Neural crest cell (in vitro differentiated cells): Measurements from ENCODE around the gene ADARB1. TPM values are rescaled to one million over a fixed set of nuclear protein-coding genes. Genes with fewer than 3 reads are reported as not detected.

Experiments
- DNase-seq: peaks from one replicate; pipeline ENCODE4 v3.0.0; 2021; ENCODE audit warnings: low read depth, mixed read lengths, low spot score
- H3K27ac Mint-ChIP-seq: one replicate; pipeline ENCODE4 v1.8.0; 2021; ENCODE audit warnings: mild to moderate bottlenecking, mixed read lengths; ENCODE audit not compliant: unreplicated experiment
- H3K27me3 Mint-ChIP-seq: 2 replicates; pipeline ENCODE4 v1.8.0; 2021; ENCODE audit warnings: low read depth, mild to moderate bottlenecking, mixed read lengths
- H3K36me3 Mint-ChIP-seq: 2 replicates; pipeline ENCODE4 v1.8.0; 2021; ENCODE audit warnings: low read depth, mild to moderate bottlenecking, mixed read lengths
- H3K4me1 Mint-ChIP-seq: 2 replicates; pipeline ENCODE4 v1.8.0; 2021; ENCODE audit warnings: mixed read lengths
- H3K4me3 Mint-ChIP-seq: one replicate; pipeline ENCODE4 v1.8.0; 2021; ENCODE audit warnings: mild to moderate bottlenecking, mixed read lengths
- H3K9me3 Mint-ChIP-seq: 2 replicates; pipeline ENCODE4 v1.8.0; 2021; ENCODE audit warnings: mixed read lengths
- CTCF ChIP-seq: fragments of 200-600 bp; sonication (generic); conservative IDR thresholded peaks from 2 replicates; pipeline ENCODE4 v1.5.0; 2021; ENCODE audit warnings: antibody characterized with exemption, mild to moderate bottlenecking
- total RNA-seq: library from RNA; stranded (reverse); gene quantifications from 2 replicates; pipeline ENCODE4 v1.2.1, GENCODE V29; 2021

The ADARB1 gene
- total RNA-seq, 1 donor from 2014 or later, result 21.0 TPM

- Mint-ChIP-seq H3K36me3 (peaks cover 4% of the 10 kb centered on the region), H3K27ac (no peak overlapping the region), H3K9me3 (no peaks in the 10 kb centered on the region), H3K4me1 (peaks cover 13% of the 10 kb centered on the region), H3K4me3 (no peak overlapping the region), H3K27me3 (no peaks in the 10 kb centered on the region)
- TF ChIP-seq CTCF, result no peak
- DNase-seq, result no peak
These were observed 98.0 kb downstream of the ADARB1 start for GRCh38 chr21:45172420-45172819.

DNA sequence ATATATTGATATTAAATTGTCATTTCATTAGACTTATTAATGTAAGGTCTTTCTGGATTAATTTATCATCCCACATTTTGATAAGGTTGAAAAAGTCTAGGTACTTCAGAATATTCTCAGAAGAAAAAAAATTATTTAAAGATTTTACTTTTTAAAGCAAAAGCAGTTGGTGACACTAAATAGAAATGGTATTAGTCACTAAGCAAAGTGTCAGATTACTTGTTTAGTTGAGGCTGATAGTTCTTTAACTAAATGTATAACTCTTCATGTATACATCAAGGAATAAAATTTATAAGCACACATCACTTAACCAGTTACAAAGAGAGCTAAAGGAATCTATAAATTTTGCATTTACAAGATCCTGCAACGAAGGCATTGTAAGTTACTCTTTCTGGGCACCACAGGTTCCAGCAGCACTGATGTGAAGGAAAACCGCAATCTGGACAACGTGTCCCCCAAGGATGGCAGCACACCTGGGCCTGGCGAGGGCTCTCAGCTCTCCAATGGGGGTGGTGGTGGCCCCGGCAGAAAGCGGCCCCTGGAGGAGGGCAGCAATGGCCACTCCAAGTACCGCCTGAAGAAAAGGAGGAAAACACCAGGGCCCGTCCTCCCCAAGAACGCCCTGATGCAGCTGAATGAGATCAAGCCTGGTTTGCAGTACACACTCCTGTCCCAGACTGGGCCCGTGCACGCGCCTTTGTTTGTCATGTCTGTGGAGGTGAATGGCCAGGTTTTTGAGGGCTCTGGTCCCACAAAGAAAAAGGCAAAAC is 101.1 kb downstream of the ADARB1 start:
- Mint-ChIP-seq H3K27ac (no peak overlapping the region), H3K4me1 (peaks cover 3% of the 10 kb centered on the region), H3K27me3 (no peaks in the 10 kb centered on the region), H3K4me3 (no peak overlapping the region), H3K36me3 (peaks cover 4% of the 10 kb centered on the region), H3K9me3 (no peaks in the 10 kb centered on the region)
- DNase-seq, result no peak
- no peak for TF ChIP-seq CTCF

GRCh38 chr21:45176141-45176540 is 101.8 kb downstream of the ADARB1 start:
- no peaks in the 10 kb centered on the region for H3K9me3 Mint-ChIP-seq
- no peak for TF ChIP-seq CTCF
- no peaks in the 10 kb centered on the region for H3K27me3 Mint-ChIP-seq
- peaks cover 4% of the 10 kb centered on the region for H3K36me3 Mint-ChIP-seq
- peaks cover 3% of the 10 kb centered on the region for H3K4me1 Mint-ChIP-seq
- H3K4me3 Mint-ChIP-seq, result no peak overlapping the region
- no peak overlapping the region for H3K27ac Mint-ChIP-seq
- no peak for DNase-seq

- Mint-ChIP-seq H3K36me3 (peaks cover 4% of the 10 kb centered on the region), H3K9me3 (no peaks in the 10 kb centered on the region), H3K27ac (no peak overlapping the region), H3K4me1 (peaks cover 3% of the 10 kb centered on the region), H3K4me3 (no peak overlapping the region), H3K27me3 (no peaks in the 10 kb centered on the region)
- TF ChIP-seq CTCF, result no peak
- no peak for DNase-seq
These were observed 102.7 kb downstream of the ADARB1 start for GRCh38 chr21:45177039-45177438.

- Mint-ChIP-seq H3K9me3 (no peaks in the 10 kb centered on the region), H3K27ac (no peak overlapping the region), H3K4me3 (no peak overlapping the region), H3K36me3 (peaks cover 4% of the 10 kb centered on the region), H3K4me1 (peaks cover 3% of the 10 kb centered on the region), H3K27me3 (no peaks in the 10 kb centered on the region)
- TF ChIP-seq CTCF, result no peak
- no peak for DNase-seq
These were observed 103.8 kb downstream of the ADARB1 start for GRCh38 chr21:45178070-45178608.
